AG04450 (cell line): ENCODE measurements around the gene PIP5K1C. TPM values are rescaled to one million over a fixed set of nuclear protein-coding genes. Genes with fewer than 3 reads are reported as not detected.

Source experiments
- CTCF ChIA-PET: fragments of 300-600, 350-600 bp; formaldehyde crosslinking; extraction: SDS; loops from one replicate; lab custom pipeline; 2022; ENCODE audit warnings: antibody characterized with exemption, inconsistent platforms; lab: Charles Lee
- POLR2A ChIA-PET: fragments of 350-600 bp; formaldehyde crosslinking; extraction: SDS; loops from one replicate; lab custom pipeline; 2021; ENCODE audit warnings: antibody characterized with exemption, inconsistent platforms; lab: Yijun Ruan, JAX
- DNase-seq: peaks from one replicate; pipeline ENCODE4 v3.0.0-alpha.2; 2011; ENCODE audit warnings: low read depth, low spot score
- H3K27ac ChIP-seq: one replicate; pipeline ENCODE4 v1.5.1; 2012; ENCODE audit warnings: low read depth, low read length, control low read depth
- H3K27me3 ChIP-seq: one replicate; pipeline ENCODE4 v1.6.0; 2012; ENCODE audit warnings: low read length; ENCODE audit not compliant: control insufficient read depth, insufficient read depth
- H3K4me3 ChIP-seq: 2 replicates; pipeline ENCODE4 v1.5.1; 2011; ENCODE audit warnings: mild to moderate bottlenecking, low read depth, low read length, control low read depth
- H3K9me3 ChIP-seq: 2 replicates; pipeline ENCODE4 v1.5.1; 2012; ENCODE audit warnings: low read length; ENCODE audit not compliant: control insufficient read depth, insufficient read depth
- polyA plus RNA-seq: library from polyadenylated mRNA; depleted of rRNA; stranded (reverse); fragments of >200 nt; gene quantifications from 2 replicates; pipeline ENCODE4 v1.2.3, GENCODE V29; 2011
- TF ChIP-seq, protein P1 (sequence below): IDR thresholded peaks from 2 replicates; pipeline ENCODE4 v1.5.1; 2011; ENCODE audit warnings: low read depth, low read length, control low read depth, inconsistent platforms

The PIP5K1C gene
- polyA plus RNA-seq, 1 experiment = 10.3 TPM

DNA sequence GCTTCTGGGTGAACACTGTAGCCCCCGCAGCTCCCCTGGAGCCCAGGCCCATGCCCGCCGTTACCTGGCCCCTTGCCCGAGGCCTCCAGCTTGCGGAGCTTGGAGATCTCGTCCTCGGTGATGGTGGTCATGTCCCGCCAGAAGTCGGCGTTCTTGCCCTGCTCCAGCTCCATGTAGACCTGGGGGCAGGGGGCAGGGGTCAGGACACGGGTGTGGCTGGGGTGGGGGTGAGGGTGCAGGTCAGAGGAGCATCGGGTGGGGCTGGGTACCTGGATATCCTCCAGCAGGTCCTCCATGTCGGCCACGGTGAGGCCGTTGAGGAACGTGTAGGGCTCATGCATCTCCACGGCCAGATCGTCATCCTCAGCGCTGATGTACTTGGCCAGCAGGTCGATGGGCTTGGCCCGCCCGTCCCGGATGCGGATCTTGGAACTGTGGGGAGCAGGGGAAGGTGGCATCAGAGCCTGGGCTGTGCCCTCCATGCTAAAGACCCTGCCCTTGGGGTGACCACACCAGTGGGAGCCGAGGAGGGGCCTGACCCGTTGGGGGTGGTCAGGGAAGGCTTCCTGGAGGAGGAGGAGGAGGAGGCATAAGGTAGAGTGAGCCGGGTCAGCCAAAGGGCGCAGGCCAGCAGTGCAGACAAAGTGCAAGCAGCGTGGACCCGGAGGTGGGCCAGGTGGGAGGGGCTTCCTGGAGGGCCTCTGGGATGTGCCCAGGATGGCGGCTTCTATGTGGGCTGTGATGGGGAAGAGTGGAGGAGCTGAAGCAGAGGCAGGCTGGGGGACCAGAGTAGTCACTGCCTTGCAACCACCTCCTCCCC, 81.2 kb downstream of the PIP5K1C start:
- DNase-seq = no peak
- Histone ChIP-seq H3K4me3 (no peak overlapping the region), H3K27ac (no peak overlapping the region), H3K9me3 (no peaks in the 10 kb centered on the region; the same call in 1 of the 2 replicates), H3K27me3 (no peaks in the 10 kb centered on the region)
- TF ChIP-seq, protein P1, sequence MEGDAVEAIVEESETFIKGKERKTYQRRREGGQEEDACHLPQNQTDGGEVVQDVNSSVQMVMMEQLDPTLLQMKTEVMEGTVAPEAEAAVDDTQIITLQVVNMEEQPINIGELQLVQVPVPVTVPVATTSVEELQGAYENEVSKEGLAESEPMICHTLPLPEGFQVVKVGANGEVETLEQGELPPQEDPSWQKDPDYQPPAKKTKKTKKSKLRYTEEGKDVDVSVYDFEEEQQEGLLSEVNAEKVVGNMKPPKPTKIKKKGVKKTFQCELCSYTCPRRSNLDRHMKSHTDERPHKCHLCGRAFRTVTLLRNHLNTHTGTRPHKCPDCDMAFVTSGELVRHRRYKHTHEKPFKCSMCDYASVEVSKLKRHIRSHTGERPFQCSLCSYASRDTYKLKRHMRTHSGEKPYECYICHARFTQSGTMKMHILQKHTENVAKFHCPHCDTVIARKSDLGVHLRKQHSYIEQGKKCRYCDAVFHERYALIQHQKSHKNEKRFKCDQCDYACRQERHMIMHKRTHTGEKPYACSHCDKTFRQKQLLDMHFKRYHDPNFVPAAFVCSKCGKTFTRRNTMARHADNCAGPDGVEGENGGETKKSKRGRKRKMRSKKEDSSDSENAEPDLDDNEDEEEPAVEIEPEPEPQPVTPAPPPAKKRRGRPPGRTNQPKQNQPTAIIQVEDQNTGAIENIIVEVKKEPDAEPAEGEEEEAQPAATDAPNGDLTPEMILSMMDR = peak; percentile 3; the same call in 1 of the 2 replicates
- CTCF ChIA-PET = interaction anchor here (0.5 to 1.8 kb wide), 7 partner anchors 8 to 323 kb away, joined by 3 to 8 read pairs (median 5); partner anchors contain the start of gene MRPL54
- POLR2A ChIA-PET = no interaction called here

DNA sequence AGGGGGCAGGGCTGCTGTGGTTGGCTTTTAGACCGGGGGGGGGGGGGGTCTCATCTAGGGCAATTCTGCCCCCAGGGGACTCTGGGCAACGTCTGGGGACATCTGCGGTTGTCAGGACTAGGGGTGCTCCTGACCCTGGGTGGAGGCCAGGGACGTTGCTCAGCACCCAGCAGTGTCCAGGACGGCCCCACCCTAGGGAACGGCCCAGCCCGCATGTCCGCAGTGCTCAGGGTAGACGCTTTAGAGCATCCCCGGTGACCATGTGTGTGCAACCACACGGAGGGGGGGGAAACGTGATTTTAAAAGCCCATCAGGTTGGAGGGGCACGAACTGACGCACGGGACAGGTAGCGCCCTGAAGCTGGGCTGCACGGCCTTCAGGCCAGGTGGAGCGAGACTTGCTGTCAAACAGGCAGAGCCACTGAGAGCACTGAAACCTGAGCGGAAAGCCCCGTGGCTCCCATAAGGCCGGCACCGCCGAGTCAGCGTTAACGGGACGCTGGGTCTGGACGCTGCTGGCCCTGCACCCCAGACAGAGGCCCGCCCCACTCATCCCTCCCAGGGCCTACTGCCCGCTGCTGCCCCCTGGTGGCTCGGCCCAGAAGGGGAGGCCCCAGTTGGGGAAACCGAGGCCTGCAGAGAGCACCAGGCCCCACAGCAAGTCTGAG, 82.0 kb downstream of the PIP5K1C start:
- POLR2A ChIA-PET = no interaction called here
- no peaks in the 10 kb centered on the region; the same call in 1 of the 2 replicates for H3K9me3 ChIP-seq
- H3K4me3 ChIP-seq = no peak overlapping the region
- TF ChIP-seq, protein P1 = peak; percentile 93
- CTCF ChIA-PET = interaction anchor here (0.6 to 1.8 kb wide), 7 partner anchors 9 to 313 kb away, joined by 3 to 8 read pairs (median 5); partner anchors contain the start of gene MRPL54
- DNase-seq = peak; percentile 15
- H3K27ac ChIP-seq = no peak overlapping the region
- H3K27me3 ChIP-seq = no peaks in the 10 kb centered on the region

GRCh38 chr19:3617463-3617862, 82.8 kb downstream of the PIP5K1C start:
- TF ChIP-seq, protein P1 = no peak
- H3K9me3 ChIP-seq = peaks cover 3% of the 10 kb centered on the region; the same call in 1 of the 2 replicates
- no peaks in the 10 kb centered on the region for H3K27me3 ChIP-seq
- ChIA-PET CTCF (interaction anchor here (1.0 kb wide), 1 partner anchor 9 kb away, joined by 3 read pairs; no protein-coding TSS in a partner anchor), POLR2A (no interaction called here)
- no peak overlapping the region for H3K4me3 ChIP-seq
- DNase-seq = no peak
- H3K27ac ChIP-seq = no peak overlapping the region

DNA sequence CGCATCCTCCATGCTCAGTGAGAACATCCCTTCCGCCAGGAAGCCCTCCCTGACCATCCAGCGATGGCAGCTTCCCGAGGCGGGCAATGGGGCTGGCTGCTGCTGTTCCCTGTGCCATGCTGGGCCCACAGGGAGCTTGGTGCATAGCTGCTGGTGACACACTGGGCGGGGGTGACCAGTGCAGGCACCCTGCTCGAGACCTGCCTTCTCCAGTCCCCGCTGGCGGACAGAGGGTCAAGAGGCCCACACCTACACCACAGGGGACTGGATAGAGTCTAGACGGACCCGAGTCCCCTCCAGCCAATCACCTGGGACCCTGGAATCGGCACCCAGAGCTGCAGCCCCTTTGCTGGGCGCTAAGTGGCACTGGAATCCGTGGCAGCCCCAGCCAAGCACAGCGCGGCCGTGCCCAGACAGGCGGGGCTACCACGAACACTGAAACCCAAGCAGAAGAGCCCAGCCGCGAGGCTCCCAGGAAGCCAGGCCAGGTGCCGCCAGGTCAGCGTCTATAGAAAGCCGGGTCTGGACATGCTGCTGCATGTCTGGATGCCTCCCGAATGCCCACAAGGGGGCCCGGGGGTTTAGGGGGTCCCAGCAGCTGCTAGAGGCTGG, 84.6 kb downstream of the PIP5K1C start:
- no peak for DNase-seq
- TF ChIP-seq, protein P1 = no peak
- Histone ChIP-seq H3K4me3 (no peak overlapping the region), H3K9me3 (peaks cover 15% of the 10 kb centered on the region; the same call in 1 of the 2 replicates), H3K27ac (no peak overlapping the region), H3K27me3 (no peaks in the 10 kb centered on the region)
- ChIA-PET POLR2A (interaction anchor here (0.6 kb wide), 1 partner anchor 63 kb away, joined by 3 read pairs; no protein-coding TSS in a partner anchor), CTCF (no interaction called here)
